Right atrium auricular region (tissue), 2 donors: ENCODE data around the gene THRB. TPM values are rescaled to one million over a fixed set of nuclear protein-coding genes. Genes with fewer than 3 reads are reported as not detected.

Experiments
- DNase-seq: peaks from one replicate; pipeline ENCODE4 v3.0.0-alpha.2; 2019; ENCODE audit warnings: low spot score
- H3K27ac ChIP-seq, 2 donors: fragments of 200-600 bp; sonication (generic); 1 replicate in 1 of 2; 2 replicates in 1 of 2; pipeline ENCODE4 v1.5.1; 2016 to 2019
- H3K27me3 ChIP-seq, 2 donors: fragments of 200-600 bp; sonication (generic); one replicate each; pipeline versions ENCODE4 v1.5.1 to v1.6.0; 2017 to 2019
- H3K36me3 ChIP-seq: fragments of 200-600 bp; sonication (generic); one replicate; pipeline ENCODE4 v1.5.1; 2016
- H3K4me1 ChIP-seq, 2 donors: fragments of 200-600 bp; sonication (generic); one replicate each; pipeline versions ENCODE4 v1.5.1 to v1.6.0; 2017 to 2019
- H3K4me3 ChIP-seq, 2 donors: fragments of 200-600 bp; sonication (generic); 1 replicate in 1 of 2; 2 replicates in 1 of 2; pipeline ENCODE4 v1.5.1; 2017 to 2019; ENCODE audit warnings: mild to moderate bottlenecking in 1 of 2, moderate library complexity in 1 of 2
- H3K9me3 ChIP-seq, 2 donors: fragments of 200-600 bp; sonication (generic); one replicate each; pipeline ENCODE4 v1.5.1; 2019
- total RNA-seq, 2 donors: library from RNA; depleted of rRNA; stranded (reverse); fragments of >200 nt; gene quantifications; one replicate each; pipeline ENCODE4 v1.1.0, GENCODE V29; 2016
- TF ChIP-seq, protein P1 (sequence below), 2 donors: fragments of 200-600 bp; sonication (generic); IDR thresholded peaks; one replicate each; pipeline ENCODE4 v1.5.1; 2019; ENCODE audit warnings: antibody characterized with exemption in 2 of 2

The THRB gene
- total RNA-seq, 2 donors from 2014 or later, result 4.2 to 7.0 TPM

DNA sequence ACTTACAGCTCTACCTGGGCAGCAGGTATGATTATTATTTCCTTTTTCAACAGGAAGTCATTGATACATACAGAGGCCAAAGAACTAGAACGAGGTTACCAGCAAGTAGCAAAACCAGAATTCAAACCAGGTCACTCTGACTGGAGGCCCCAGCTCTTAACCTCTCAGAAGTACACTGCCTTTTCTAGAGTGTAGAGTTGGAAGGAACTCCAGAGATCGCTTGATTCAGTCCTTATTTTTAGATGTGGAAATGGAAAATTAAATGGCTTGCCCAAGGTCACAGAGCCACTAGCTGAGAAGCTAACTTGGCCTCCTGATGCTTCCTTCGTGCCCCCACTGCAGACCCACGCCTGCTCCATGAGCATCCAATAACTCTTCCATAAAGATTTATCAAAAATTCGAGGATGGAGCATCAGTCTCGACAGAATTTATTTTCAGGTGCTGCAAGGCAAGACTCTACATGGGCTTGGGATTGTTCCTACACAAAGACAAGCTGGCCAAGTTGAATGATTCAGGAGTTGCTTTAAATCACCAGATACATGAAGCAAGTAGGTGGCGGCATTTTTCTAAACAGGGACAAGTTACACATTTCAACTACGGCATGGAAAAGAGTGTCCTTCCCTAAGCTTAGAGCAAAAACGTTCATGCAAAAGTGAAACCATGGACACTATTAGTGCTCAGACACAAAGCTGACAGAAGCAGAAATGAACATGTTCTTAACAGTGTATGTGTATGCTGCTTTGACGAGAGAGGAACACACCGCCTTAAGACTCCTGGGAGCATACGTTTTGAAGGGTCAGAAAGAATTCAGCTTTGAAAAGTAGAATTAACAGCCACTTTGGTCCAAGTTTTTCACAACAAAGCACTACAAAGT is 235.7 kb downstream of the THRB start:
- DNase-seq, result no peak
- Histone ChIP-seq H3K27me3 (no peaks in the 10 kb centered on the region), H3K27ac (no peak overlapping the region), H3K9me3 (no peaks in the 10 kb centered on the region), H3K4me3 (no peak overlapping the region), H3K4me1 (peaks cover 0 to 9% of the 10 kb centered on the region in 2 donors), H3K36me3 (no peaks in the 10 kb centered on the region)
- TF ChIP-seq, protein P1, sequence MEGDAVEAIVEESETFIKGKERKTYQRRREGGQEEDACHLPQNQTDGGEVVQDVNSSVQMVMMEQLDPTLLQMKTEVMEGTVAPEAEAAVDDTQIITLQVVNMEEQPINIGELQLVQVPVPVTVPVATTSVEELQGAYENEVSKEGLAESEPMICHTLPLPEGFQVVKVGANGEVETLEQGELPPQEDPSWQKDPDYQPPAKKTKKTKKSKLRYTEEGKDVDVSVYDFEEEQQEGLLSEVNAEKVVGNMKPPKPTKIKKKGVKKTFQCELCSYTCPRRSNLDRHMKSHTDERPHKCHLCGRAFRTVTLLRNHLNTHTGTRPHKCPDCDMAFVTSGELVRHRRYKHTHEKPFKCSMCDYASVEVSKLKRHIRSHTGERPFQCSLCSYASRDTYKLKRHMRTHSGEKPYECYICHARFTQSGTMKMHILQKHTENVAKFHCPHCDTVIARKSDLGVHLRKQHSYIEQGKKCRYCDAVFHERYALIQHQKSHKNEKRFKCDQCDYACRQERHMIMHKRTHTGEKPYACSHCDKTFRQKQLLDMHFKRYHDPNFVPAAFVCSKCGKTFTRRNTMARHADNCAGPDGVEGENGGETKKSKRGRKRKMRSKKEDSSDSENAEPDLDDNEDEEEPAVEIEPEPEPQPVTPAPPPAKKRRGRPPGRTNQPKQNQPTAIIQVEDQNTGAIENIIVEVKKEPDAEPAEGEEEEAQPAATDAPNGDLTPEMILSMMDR (IDR thresholded peaks at IDR 0.05), result no peak

DNA sequence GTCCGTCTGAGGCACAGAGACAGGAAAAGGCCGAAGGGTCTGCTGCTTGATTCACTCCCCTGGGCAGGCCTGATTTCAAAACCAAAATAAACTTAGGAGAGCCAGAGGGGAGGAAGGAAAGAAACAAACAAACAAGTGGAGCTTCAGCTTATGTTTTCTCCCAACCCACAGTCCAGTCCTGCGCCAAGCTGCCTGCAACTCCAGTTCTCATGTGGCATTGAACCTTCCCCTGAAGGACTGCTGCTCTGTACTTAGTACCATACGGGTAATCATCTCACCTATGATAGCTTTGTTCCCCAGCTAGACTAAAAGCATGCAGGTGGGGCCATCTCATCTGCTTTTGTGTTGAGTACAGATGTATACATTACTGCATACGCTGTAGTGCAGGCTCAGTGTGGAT is 236.4 kb downstream of the THRB start:
- no peak overlapping the region for H3K4me3 ChIP-seq
- H3K9me3 ChIP-seq, result no peaks in the 10 kb centered on the region
- H3K27me3 ChIP-seq, result no peaks in the 10 kb centered on the region
- peaks cover 0 to 9% of the 10 kb centered on the region in 2 donors for H3K4me1 ChIP-seq
- no peak overlapping the region for H3K27ac ChIP-seq
- DNase-seq, result no peak
- H3K36me3 ChIP-seq, result no peaks in the 10 kb centered on the region
- TF ChIP-seq, protein P1 (IDR thresholded peaks at IDR 0.05), result no peak

DNA sequence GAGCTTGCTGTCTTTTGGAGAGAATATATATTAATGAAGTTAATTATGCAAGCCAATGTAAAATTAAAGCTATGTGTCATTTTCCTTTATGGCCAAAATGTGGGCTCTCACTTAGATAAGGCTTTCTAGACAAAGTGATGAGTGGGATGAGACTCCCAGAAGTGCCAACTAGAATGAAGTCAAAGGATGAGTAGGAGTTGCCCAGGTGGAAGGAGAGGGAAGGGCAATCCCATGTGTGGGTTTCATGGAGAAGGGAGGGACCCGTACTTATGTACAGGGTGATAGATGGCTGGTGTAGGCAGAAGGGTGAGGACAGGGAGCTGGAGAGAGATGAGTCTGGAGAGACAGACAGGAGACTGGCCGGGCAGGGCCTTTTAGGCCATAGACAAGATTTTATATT is 239.2 kb downstream of the THRB start:
- Histone ChIP-seq H3K4me1 (peaks cover 0 to 9% of the 10 kb centered on the region in 2 donors), H3K27me3 (no peaks in the 10 kb centered on the region), H3K4me3 (no peak overlapping the region), H3K9me3 (no peaks in the 10 kb centered on the region), H3K27ac (no peak overlapping the region), H3K36me3 (no peaks in the 10 kb centered on the region)
- no peak for DNase-seq
- TF ChIP-seq, protein P1 (IDR thresholded peaks at IDR 0.05), result no peak

DNA sequence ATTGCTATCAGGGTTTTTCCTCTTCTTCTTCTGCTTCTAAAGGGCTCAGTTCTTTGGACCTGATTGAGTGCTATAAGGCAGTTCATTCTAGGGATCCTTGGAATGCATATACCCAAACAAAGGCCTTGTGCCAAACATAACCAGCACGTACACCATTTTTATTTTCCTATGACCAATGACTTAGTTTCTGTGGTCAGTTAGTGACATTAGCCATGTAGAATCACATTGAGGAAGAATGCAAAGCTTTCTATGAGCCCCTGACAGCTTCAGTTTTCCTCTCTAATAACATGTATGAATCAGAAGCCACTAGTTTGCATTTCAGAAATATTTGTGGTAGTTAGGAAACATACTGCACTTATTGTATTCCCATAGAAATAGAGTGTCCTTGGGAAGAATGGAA is 240.0 kb downstream of the THRB start:
- Histone ChIP-seq H3K4me1 (peaks cover 0 to 9% of the 10 kb centered on the region in 2 donors), H3K9me3 (no peaks in the 10 kb centered on the region), H3K4me3 (no peak overlapping the region), H3K27me3 (no peaks in the 10 kb centered on the region), H3K36me3 (no peaks in the 10 kb centered on the region), H3K27ac (no peak overlapping the region)
- TF ChIP-seq, protein P1 (IDR thresholded peaks at IDR 0.05), result no peak
- no peak for DNase-seq

DNA sequence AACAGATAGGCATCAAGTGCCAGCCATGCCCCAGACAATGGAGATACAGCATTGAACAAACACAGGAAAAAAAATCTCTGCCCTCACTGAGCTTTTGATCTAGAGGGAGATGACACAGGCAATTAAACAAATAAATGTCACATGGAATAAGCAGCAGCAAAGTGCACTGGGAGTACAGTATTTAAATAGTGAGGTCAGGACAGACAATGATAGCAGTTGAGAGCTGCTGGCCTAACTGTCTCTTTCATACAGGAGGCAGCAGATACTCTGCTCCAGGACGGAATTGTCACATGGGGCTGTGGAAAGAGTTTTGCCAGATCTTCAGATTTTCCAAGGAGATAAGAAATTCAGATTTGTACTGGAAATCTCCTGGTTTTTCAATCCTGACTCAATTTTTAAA is 241.3 kb downstream of the THRB start:
- Histone ChIP-seq H3K4me1 (no peaks in the 10 kb centered on the region), H3K27ac (no peak overlapping the region), H3K4me3 (no peak overlapping the region), H3K9me3 (no peaks in the 10 kb centered on the region), H3K27me3 (no peaks in the 10 kb centered on the region), H3K36me3 (no peaks in the 10 kb centered on the region)
- TF ChIP-seq, protein P1 (IDR thresholded peaks at IDR 0.05), result no peak
- DNase-seq, result no peak
